Liver (tissue), 9 donors: ENCODE results near the gene LDHD. TPM values are rescaled to one million over a fixed set of nuclear protein-coding genes. Genes with fewer than 3 reads are reported as not detected.

Experiments used
- DNase-seq: peaks from one replicate; pipeline ENCODE4 v3.0.0-alpha.2; 2017; ENCODE audit warnings: low spot score
- H3K27ac ChIP-seq, 2 donors: one replicate each; pipeline ENCODE4 v1.7.0; 2013; ENCODE audit warnings: inconsistent platforms in 2 of 2, low read length in 2 of 2, control low read depth in 1 of 2, low read depth in 1 of 2, mild to moderate bottlenecking in 1 of 2
- H3K27me3 ChIP-seq, 4 donors: one replicate each; pipeline versions ENCODE4 v1.6.1 to v1.7.0; 2013; ENCODE audit warnings: low read length in 3 of 4, inconsistent platforms in 1 of 4, mild to moderate bottlenecking in 1 of 4, moderate library complexity in 1 of 4; ENCODE audit not compliant: control insufficient read depth in 4 of 4, insufficient read depth in 4 of 4
- H3K36me3 ChIP-seq, 4 donors: one replicate each; pipeline versions ENCODE4 v1.6.1 to v1.7.0; 2013; ENCODE audit warnings: low read length in 3 of 4, mild to moderate bottlenecking in 3 of 4, low read depth in 1 of 4, moderate library complexity in 1 of 4; ENCODE audit not compliant: control insufficient read depth in 4 of 4, insufficient read depth in 3 of 4
- H3K4me1 ChIP-seq, 4 donors: one replicate each; pipeline versions ENCODE4 v1.6.1 to v1.7.0; 2013; ENCODE audit warnings: low read length in 3 of 4, mild to moderate bottlenecking in 3 of 4, moderate library complexity in 1 of 4; ENCODE audit not compliant: control insufficient read depth in 4 of 4, insufficient read depth in 4 of 4
- H3K4me3 ChIP-seq, 3 donors: one replicate each; pipeline versions ENCODE4 v1.6.1 to v1.7.0; 2013; ENCODE audit warnings: low read length in 3 of 3, control low read depth in 1 of 3, low read depth in 1 of 3, mild to moderate bottlenecking in 1 of 3
- H3K9ac ChIP-seq, 2 donors: one replicate each; pipeline ENCODE4 v1.7.0; 2013; ENCODE audit warnings: low read length in 2 of 2, mild to moderate bottlenecking in 2 of 2, moderate library complexity in 2 of 2, control low read depth in 1 of 2, low read depth in 1 of 2
- H3K9me3 ChIP-seq, 4 donors: one replicate each; pipeline versions ENCODE4 v1.6.1 to v1.7.0; 2013; ENCODE audit warnings: low read length in 3 of 4; ENCODE audit not compliant: control insufficient read depth in 4 of 4
- ATF3 ChIP-seq: IDR thresholded peaks from 2 replicates; pipeline ENCODE4 v1.6.1; 2016; ENCODE audit warnings: antibody characterized with exemption
- CTCF ChIP-seq: fragments of 150-350 bp; IDR thresholded peaks from 2 replicates; pipeline ENCODE4 v1.5.1; 2017; ENCODE audit warnings: improper control_type of control experiment, low read depth, low read length; ENCODE audit not compliant: missing input control
- EGR1 ChIP-seq, 2 donors: IDR thresholded peaks; 2 replicates each; pipeline ENCODE4 v1.6.1; 2016 to 2018; ENCODE audit warnings: antibody characterized with exemption in 2 of 2, low read depth in 2 of 2
- FOXA1 ChIP-seq: IDR thresholded peaks from 2 replicates; pipeline ENCODE4 v1.6.1; 2016; ENCODE audit warnings: antibody characterized with exemption
- FOXA2 ChIP-seq: IDR thresholded peaks from 2 replicates; pipeline ENCODE4 v1.6.1; 2016; ENCODE audit warnings: antibody characterized with exemption
- GABPA ChIP-seq, 2 donors: IDR thresholded peaks in 1 of 2; conservative IDR thresholded peaks in 1 of 2; 2 replicates each; pipeline ENCODE4 v1.6.1; 2016; ENCODE audit warnings: antibody characterized with exemption in 2 of 2, mild to moderate bottlenecking in 1 of 2, moderate library complexity in 1 of 2
- HNF4A ChIP-seq, 2 donors: conservative IDR thresholded peaks; 2 replicates each; pipeline ENCODE4 v1.6.1; 2016; ENCODE audit warnings: antibody characterized with exemption in 2 of 2, mild to moderate bottlenecking in 2 of 2
- HNF4G ChIP-seq: IDR thresholded peaks from 2 replicates; pipeline ENCODE4 v1.6.1; 2016; ENCODE audit warnings: antibody characterized with exemption
- JUND ChIP-seq, 2 donors: IDR thresholded peaks; 2 replicates each; pipeline ENCODE4 v1.6.1; 2016; ENCODE audit warnings: antibody characterized with exemption in 2 of 2
- MAX ChIP-seq: IDR thresholded peaks from 2 replicates; pipeline ENCODE4 v1.6.1; 2016; ENCODE audit warnings: antibody characterized with exemption
- NR2F2 ChIP-seq: IDR thresholded peaks from 2 replicates; pipeline ENCODE4 v1.6.1; 2016; ENCODE audit warnings: antibody characterized with exemption
- RAD21 ChIP-seq, 2 donors: IDR thresholded peaks; 2 replicates each; pipeline ENCODE4 v1.6.1; 2016; ENCODE audit warnings: antibody characterized with exemption in 2 of 2, mild to moderate bottlenecking in 2 of 2
- RXRA ChIP-seq, 2 donors: IDR thresholded peaks; 2 replicates each; pipeline ENCODE4 v1.6.1; 2017 to 2018; ENCODE audit warnings: antibody characterized with exemption in 2 of 2, mild to moderate bottlenecking in 1 of 2
- SP1 ChIP-seq: IDR thresholded peaks from 2 replicates; pipeline ENCODE4 v1.6.1; 2018; ENCODE audit warnings: antibody characterized with exemption, mild to moderate bottlenecking
- TAF1 ChIP-seq: conservative IDR thresholded peaks from 2 replicates; pipeline ENCODE4 v1.6.1; 2016; ENCODE audit warnings: antibody characterized with exemption, mild to moderate bottlenecking
- YY1 ChIP-seq: IDR thresholded peaks from 2 replicates; pipeline ENCODE4 v1.6.1; 2016; ENCODE audit warnings: antibody characterized with exemption, mild to moderate bottlenecking
- ZBTB33 ChIP-seq: IDR thresholded peaks from 2 replicates; pipeline ENCODE4 v1.6.1; 2016; ENCODE audit warnings: antibody characterized with exemption
- WGBS: extraction: QIAGEN DNeasy Blood & Tissue Kit; methylation state at CpG from one replicate; pipeline ENCODE4 v1.1.7; 2013; 5-methylcytosine and 5-hydroxymethylcytosine counted together
- polyA plus RNA-seq, 2 donors: library from polyadenylated mRNA; stranded (reverse) in 1 of 2; unstranded in 1 of 2; fragments of 200-250 nt in 1 of 2; fragments of >200 nt in 1 of 2; fragmentation: Nextera tagmentation in 1 of 2; extraction: Ambion mirVana in 1 of 2; gene quantifications; one replicate each; pipeline versions ENCODE4 v1.2.1 to v1.2.3, GENCODE V29; 2013 to 2015
- total RNA-seq, 2 donors: library from RNA; depleted of rRNA; stranded (reverse); fragments of >200 nt; gene quantifications; one replicate each; pipeline ENCODE4 v1.2.3, GENCODE V29; 2014
- TF ChIP-seq, protein P1 (sequence below): IDR thresholded peaks from 2 replicates; pipeline ENCODE4 v1.6.1; 2016; ENCODE audit warnings: antibody characterized with exemption, mild to moderate bottlenecking
- donor health status: healthy.
- donor health status: healthy.
- donor health status: healthy.
- donor health status: healthy.
- donor health status: healthy.

The LDHD gene
- total and polyA plus RNA-seq, 4 donors = 27.7 to 84.1 (median 76.3) TPM

DNA sequence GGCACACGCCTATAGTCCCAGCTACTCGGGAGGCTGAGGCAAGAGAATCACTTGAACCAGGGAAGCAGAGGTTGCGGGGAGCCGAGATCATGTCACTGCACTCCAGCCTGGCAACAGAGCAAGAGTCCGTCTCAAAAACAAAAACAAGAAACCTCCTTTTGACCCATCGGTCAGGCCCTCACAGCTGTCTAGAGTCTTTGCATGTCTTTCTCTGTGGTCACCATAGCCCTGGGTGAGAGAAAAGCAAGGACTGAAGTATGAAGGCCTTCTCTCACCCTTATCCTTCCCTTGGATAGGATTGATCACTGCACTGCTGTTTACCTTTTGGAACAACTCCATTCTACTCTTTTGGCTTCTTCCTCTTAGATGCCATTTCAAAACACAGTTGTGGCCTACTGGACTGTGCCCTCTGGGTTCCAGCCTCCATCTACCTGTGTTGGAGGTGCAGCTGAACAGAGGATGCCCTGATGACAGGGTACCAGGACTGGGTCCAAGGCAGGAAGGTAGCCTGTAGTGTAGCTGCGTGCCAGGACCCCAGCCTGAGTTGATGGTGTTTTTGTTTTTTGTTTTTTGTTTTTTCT is 37.1 kb downstream of the LDHD start:
- DNase-seq = no peak
- no peak overlapping the region for H3K27ac ChIP-seq
- no peak overlapping the region for H3K9ac ChIP-seq
- no peaks in the 10 kb centered on the region for H3K9me3 ChIP-seq
- no peaks in the 10 kb centered on the region for H3K27me3 ChIP-seq
- no peak for TF ChIP-seq CTCF
- TF ChIP-seq HNF4G = peak; percentile 53
- TF ChIP-seq HNF4A (conservative IDR thresholded peaks at IDR 0.05) = peak; percentile 86 to 91
- TF ChIP-seq, protein P1, sequence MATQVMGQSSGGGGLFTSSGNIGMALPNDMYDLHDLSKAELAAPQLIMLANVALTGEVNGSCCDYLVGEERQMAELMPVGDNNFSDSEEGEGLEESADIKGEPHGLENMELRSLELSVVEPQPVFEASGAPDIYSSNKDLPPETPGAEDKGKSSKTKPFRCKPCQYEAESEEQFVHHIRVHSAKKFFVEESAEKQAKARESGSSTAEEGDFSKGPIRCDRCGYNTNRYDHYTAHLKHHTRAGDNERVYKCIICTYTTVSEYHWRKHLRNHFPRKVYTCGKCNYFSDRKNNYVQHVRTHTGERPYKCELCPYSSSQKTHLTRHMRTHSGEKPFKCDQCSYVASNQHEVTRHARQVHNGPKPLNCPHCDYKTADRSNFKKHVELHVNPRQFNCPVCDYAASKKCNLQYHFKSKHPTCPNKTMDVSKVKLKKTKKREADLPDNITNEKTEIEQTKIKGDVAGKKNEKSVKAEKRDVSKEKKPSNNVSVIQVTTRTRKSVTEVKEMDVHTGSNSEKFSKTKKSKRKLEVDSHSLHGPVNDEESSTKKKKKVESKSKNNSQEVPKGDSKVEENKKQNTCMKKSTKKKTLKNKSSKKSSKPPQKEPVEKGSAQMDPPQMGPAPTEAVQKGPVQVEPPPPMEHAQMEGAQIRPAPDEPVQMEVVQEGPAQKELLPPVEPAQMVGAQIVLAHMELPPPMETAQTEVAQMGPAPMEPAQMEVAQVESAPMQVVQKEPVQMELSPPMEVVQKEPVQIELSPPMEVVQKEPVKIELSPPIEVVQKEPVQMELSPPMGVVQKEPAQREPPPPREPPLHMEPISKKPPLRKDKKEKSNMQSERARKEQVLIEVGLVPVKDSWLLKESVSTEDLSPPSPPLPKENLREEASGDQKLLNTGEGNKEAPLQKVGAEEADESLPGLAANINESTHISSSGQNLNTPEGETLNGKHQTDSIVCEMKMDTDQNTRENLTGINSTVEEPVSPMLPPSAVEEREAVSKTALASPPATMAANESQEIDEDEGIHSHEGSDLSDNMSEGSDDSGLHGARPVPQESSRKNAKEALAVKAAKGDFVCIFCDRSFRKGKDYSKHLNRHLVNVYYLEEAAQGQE = no peak
- TF ChIP-seq TAF1 = no peak
- no peak for TF ChIP-seq EGR1 (IDR thresholded peaks at IDR 0.05; ENCODE audit: low read depth in 2 of 2)
- peak; percentile 43 for TF ChIP-seq YY1
- TF ChIP-seq ZBTB33 = no peak
- TF ChIP-seq RAD21 (IDR thresholded peaks at IDR 0.05) = peak in 1 of 2 donors; percentile 28
- peak; percentile 64 for TF ChIP-seq FOXA2
- TF ChIP-seq ATF3 = no peak
- TF ChIP-seq NR2F2 = no peak
- TF ChIP-seq RXRA (IDR thresholded peaks at IDR 0.05) = peak; percentile 54 to 74
- no peak for TF ChIP-seq FOXA1
- TF ChIP-seq SP1 = peak; percentile 22
- TF ChIP-seq GABPA (IDR thresholded peaks at IDR 0.05 in 1 of 2, conservative IDR thresholded peaks at IDR 0.05 in 1 of 2) = no peak
- TF ChIP-seq MAX = no peak
- TF ChIP-seq JUND (IDR thresholded peaks at IDR 0.05) = peak in 1 of 2 donors; percentile 18
- H3K4me1 ChIP-seq = peaks cover 5 to 18% (median 13%) of the 10 kb centered on the region in 4 donors
- H3K36me3 ChIP-seq = no peaks in the 10 kb centered on the region
- WGBS = 89% methylated on average over 7 of the region's 7 CpGs
- no peak overlapping the region for H3K4me3 ChIP-seq
